ENCODE measurements around the gene FOXR1. TPM values are rescaled to one million over a fixed set of nuclear protein-coding genes. Genes with fewer than 3 reads are reported as not detected.
"Not testable (repeated sequence)": the region's sequence is repeated elsewhere in the genome, so short reads cannot be mapped to it uniquely, and the experiment has no call there.

The FOXR1 gene
- total RNA-seq, 2 donors from 2014 or later, result not detected

DNA sequence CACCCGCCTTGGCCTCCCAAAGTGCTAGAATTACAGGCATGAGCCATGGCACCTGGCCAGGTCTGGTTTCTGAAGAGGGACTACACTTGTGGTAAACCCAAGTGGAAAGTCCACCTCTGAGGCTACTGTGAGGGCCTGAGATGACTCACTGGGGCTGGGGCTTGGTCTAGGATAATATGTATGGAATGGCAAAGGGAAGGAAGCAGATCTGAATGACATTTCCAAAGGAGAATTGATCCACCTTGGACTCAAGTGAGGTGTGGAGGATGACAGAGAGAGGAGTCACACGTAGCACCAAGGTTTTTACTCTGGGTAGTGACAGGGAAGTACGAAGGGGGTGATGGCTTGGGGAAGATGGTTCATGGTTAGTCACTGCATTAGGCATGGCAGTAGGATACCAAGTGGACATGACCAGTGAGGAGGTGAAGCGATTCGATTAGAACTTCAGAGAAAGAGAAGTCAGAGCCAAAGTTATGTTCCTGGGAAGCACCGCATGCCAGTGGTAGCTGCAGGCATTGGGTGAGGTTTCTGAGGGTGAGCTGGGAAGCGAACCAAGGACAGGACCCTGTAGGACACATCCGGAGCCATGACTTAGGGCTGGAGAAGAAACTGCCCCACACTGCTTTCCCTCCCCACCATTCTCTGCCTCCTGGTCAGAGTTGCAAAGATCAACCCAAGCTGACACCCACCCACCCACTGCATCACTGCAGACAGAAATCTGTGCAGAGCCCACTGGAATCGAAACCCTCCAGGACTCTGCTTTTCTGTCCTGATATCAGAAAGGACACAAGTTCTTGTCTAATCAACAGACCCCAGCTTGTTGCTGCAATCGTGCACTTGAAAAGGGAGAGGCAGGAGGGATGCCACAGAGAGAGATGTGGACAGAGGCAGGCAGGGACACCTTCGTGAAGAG, 32.8 kb upstream of the FOXR1 start:
- Mint-ChIP-seq H3K9me3 (no peaks in the 10 kb centered on the region), H3K27ac (peak overlapping the region; percentile 31 to 70), H3K36me3 (no peaks in the 10 kb centered on the region)
- DNase-seq (ENCODE audit: low spot score in 2 of 2) (no peak), ATAC-seq (peak in 1 of 2 donors; percentile 54)

DNA sequence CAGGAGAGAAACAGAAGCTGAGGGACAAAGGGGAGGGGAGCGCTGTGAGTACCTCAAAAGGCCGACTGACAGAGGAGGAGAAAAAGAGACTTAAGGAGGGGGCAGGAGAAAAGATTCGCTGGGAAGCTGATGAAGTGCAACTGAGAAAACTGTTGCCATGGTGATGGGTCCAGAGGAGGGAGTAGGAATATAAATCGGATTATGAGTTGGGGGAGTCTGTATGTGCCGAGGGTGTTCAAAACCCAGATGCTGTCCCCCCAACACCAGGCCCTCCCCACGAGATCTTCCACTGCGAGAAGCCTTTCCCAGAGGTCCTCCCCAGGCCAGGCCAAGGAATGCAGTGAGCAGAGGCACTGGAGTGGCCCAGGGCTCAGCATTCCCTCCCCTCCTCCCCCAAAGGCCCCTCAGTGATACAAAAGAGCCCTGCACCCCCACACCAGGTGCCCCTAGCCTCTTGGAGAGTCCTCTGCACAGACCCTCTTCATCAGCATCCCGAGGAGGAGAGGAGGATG, 32.1 kb upstream of the FOXR1 start:
- H3K9me3 Mint-ChIP-seq, result no peaks in the 10 kb centered on the region
- ATAC-seq (no peak), DNase-seq (ENCODE audit: low spot score in 2 of 2) (no peak)
- H3K27ac Mint-ChIP-seq, result peak overlapping the region in 1 of 2 donors; percentile 31
- H3K36me3 Mint-ChIP-seq, result no peaks in the 10 kb centered on the region

DNA sequence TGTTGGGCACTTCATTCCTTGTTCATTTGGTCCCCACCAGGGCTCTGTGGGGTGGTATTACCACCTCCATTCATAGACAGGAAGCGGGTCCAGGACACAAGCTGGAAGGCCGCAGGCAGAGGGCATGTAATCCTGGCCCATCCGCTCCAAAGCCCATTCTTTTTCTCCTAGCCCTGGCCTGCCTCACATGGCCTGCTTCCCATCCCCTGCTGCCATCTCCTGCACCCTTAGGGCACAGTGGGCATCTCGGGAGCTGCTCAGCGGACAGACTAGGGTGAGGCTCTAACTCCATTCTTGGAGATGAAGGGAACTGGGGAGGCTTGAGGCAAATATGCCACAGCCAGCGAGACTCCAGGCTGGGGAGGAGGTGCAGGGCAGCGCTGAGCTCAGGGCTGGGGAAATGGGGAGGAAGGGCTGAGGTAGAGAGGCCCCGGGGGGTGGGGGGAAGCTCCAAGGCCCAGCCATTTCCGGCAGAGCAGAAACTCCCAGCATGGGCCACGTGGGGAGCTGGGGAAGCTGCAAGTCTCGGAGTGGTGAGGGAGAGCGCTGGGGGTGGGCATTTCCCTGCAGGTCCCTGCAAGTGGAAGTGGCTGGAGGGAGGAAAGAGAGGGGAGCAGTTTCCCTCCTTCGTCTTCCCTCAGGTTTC, 31.5 kb upstream of the FOXR1 start:
- H3K27ac Mint-ChIP-seq, result peak overlapping the region; percentile 54 to 87
- no peaks in the 10 kb centered on the region for H3K36me3 Mint-ChIP-seq
- no peaks in the 10 kb centered on the region for H3K9me3 Mint-ChIP-seq
- DNase-seq (ENCODE audit: low spot score in 2 of 2) (no peak), ATAC-seq (peak; percentile 86 to 87)

DNA sequence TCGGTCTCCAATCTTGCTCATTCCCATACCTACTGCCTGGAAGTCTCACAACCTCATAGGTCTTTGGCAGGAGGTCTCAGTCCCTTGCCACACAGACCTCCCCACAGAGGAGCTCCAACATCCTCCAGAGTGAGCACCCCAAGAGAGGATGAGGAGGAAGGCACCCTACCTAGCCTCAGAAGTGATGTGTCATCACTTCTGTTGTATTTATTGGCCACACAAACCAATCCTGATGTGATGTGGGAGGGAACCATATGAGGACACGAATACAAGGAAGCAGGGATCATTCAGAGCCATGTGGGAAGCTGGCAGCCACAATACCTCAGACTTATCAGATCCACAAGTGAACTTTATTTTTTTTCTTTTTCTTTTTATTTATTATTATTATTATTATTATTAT, 24.5 kb upstream of the FOXR1 start:
- Mint-ChIP-seq H3K27ac (no peak overlapping the region), H3K36me3 (no peaks in the 10 kb centered on the region), H3K9me3 (no peaks in the 10 kb centered on the region)
- ATAC-seq (no peak), DNase-seq (ENCODE audit: low spot score in 2 of 2) (no peak)

DNA sequence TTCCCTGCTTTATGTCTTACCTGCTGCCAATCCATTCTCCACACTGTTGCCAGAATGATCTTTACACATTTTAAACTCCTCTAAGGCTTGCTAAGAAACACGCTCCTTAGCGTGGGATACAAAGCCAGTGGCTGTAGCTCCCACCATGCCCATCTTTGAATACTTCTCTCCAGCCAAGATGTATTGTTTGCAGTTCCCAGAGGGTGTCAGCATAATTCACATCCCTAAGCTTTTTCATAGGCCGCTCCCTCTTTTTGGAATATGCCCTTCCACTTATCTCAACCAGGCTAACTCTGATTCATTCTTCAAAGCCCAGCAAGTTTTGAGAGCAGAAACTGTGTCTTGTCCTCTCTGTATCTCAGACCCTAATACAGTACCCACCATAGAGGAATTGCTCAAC, 23.6 kb upstream of the FOXR1 start:
- H3K36me3 Mint-ChIP-seq, result no peaks in the 10 kb centered on the region
- no peak overlapping the region for H3K27ac Mint-ChIP-seq

DNA sequence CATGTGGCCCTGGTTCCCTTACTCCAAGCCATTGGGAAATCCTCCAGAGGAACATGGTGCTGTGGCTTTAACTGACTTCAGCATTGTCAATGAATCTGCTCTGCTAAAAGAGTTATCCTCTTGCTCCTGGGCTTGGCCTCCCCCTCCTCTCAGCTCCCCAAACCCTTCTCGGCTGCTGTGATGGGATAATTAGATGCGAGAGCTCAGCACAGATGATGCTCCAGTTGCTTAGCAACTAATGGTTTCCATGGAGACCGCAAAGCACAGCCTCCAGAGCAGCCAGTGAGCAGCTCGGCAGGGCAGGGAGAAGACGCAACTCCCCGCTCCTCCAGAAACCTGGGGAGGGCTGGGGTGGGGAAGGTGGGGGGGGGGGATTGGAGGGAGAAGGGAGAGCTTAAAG, 18.3 kb upstream of the FOXR1 start:
- Mint-ChIP-seq H3K36me3 (no peaks in the 10 kb centered on the region), H3K9me3 (no peaks in the 10 kb centered on the region), H3K27ac (no peak overlapping the region)
- DNase-seq (ENCODE audit: low spot score in 2 of 2) (no peak), ATAC-seq (no peak)

More for the DNA sequence above, 23.6 kb upstream of the FOXR1 start:
- no peaks in the 10 kb centered on the region for H3K9me3 Mint-ChIP-seq
- DNase-seq (ENCODE audit: low spot score in 2 of 2), result no peak
- no peak for ATAC-seq

DNA sequence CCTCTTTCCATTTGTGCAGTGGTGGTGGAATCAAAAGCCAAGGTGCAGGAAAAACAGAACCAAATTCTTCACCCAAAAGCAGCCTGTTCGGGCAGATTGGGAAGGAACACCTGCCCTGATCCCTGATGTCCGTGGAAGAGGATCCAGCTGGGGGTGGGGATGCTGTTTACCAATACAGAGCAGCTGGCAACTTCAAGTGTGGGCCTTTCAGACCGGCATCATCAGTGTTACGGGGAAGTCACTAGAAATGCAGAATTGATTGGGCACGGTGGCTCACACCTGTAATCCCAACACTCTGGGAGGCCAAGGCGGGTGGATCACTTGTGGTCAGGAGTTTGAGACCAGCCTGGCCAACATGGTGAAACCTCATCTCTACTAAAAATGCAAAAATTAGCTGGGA, 17.6 kb upstream of the FOXR1 start:
- DNase-seq (ENCODE audit: low spot score in 2 of 2); ATAC-seq; H3K27ac Mint-ChIP-seq; H3K9me3 Mint-ChIP-seq; H3K36me3 Mint-ChIP-seq: not testable (repeated sequence)

DNA sequence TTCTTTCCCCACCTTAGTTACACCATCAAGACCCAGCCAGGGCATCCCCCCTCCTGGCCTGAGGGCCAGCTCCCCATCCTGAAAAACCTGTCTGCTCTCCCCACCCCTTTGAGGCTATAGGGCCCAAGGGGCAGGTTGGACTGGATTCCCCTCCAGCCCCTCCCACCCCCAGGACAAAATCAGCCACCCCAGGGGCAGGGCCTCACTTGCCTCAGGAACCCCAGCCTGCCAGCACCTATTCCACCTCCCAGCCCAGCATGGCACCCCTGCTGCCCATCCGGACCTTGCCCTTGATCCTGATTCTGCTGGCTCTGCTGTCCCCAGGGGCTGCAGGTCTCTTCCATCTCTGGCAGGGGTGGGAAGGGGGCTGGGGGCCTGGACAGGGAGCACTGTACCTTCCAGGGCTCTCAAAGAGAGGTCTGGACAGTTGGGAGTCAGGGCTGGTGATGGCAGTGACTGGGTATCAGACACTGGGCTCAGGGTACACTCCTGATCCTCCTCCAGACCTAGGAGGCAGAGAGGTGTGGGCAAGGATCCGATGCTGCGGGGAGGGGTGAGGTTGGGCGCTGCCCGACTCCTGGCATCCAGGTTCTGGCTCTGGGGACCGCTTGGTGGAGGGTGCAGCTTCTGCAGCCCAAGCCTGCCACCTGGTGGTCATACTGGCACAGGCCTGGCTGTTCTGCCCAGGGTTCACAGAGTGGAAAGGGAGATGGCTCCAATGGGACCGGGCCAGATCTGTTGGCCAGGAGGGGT, 15.3 kb upstream of the FOXR1 start, which contains the start of gene UPK2:
UPK2 (plus strand) TSS at position 205 of the 753 bp plus-strand sequence; CDS start at position 258, 53 bp downstream.
- peak; percentile 100 for ATAC-seq
- H3K36me3 Mint-ChIP-seq, result no peaks in the 10 kb centered on the region
- peak; percentile 87 to 94 for DNase-seq (ENCODE audit: low spot score in 2 of 2)
- no peak within 1 kb of the TSS for H3K27ac Mint-ChIP-seq
- H3K9me3 Mint-ChIP-seq, result no peaks in the 10 kb centered on the region

DNA sequence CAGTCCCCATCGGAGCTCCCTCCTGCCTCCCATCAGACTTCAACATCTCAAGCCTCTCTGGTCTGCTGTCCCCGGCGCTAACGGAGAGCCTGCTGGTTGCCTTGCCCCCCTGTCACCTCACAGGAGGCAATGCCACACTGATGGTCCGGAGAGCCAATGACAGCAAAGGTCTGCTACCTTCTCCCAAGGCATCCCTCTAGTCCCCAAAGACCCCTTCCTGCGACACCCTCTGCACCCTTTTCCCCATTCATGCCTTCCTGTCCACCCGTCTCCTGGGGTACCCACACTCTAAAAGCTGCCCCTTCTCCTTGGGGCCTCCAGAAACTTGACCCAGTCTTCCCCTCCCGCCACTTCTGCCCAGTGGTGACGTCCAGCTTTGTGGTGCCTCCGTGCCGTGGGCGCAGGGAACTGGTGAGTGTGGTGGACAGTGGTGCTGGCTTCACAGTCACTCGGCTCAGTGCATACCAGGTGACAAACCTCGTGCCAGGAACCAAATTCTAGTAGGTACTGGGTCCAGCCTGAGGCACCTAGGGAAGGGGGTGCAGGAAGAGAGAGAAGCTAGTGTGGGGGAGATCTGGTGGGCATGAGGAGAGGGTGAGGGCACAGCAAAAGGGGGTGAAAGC, 14.6 kb upstream of the FOXR1 start:
- Mint-ChIP-seq H3K36me3 (no peaks in the 10 kb centered on the region), H3K27ac (no peak overlapping the region), H3K9me3 (no peaks in the 10 kb centered on the region)
- ATAC-seq (no peak), DNase-seq (ENCODE audit: low spot score in 2 of 2) (no peak)

DNA sequence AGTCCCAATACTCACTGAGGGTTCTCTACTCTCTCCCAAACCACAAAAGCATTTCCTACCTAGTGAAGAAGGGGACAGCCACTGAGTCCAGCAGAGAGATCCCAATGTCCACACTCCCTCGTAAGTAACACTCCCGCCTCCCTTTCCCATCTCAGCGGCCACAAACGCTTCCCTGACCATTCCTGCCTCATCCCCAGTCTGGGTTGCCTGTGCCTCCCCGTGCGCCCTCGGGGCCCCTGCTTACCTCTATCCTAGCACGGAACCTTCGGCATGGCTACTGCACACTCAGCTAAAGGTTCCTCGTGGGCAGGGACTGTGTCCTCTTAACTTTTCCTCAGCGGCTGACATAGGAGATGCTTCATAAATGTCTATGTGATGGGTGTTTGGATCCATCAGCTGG, 14.0 kb upstream of the FOXR1 start:
- H3K27ac Mint-ChIP-seq, result no peak overlapping the region
- no peaks in the 10 kb centered on the region for H3K9me3 Mint-ChIP-seq
- no peaks in the 10 kb centered on the region for H3K36me3 Mint-ChIP-seq
- no peak for DNase-seq (ENCODE audit: low spot score in 2 of 2)
- no peak for ATAC-seq

DNA sequence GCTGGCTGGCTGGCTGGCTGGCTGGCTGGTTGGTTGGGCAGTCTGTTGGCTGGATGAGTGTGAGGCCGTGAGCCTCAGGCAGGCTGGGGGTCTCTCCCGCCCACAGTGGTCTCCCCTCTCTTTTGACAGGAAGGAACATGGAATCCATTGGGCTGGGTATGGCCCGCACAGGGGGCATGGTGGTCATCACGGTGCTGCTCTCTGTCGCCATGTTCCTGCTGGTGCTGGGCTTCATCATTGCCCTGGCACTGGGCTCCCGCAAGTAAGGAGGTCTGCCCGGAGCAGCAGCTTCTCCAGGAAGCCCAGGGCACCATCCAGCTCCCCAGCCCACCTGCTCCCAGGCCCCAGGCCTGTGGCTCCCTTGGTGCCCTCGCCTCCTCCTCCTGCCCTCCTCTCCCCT, 13.6 kb upstream of the FOXR1 start:
- no peak overlapping the region for H3K27ac Mint-ChIP-seq
- H3K36me3 Mint-ChIP-seq, result no peaks in the 10 kb centered on the region
- no peak for ATAC-seq
- DNase-seq (ENCODE audit: low spot score in 2 of 2), result no peak
- no peaks in the 10 kb centered on the region for H3K9me3 Mint-ChIP-seq

DNA sequence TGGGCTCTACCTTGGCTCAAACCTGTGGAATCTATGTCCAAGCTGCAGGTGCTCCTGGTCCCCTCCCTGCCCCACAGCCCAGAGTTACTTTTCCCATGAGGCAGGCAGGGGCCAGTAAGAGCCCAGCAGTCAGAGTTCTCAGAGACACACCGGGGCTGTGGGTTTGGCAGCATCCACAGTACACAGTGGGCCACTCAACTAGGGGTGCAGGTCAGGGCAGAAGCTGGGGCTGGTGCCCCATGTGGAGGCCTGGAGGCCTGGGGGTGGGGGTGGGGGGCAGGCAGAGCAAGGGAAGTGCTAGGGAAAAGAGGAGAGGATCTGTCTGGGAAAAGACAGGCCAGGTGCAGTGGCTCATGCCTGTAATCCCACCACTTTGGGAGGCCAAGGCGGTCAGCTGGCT, 13.0 kb upstream of the FOXR1 start:
- H3K9me3 Mint-ChIP-seq, result no peaks in the 10 kb centered on the region
- DNase-seq (ENCODE audit: low spot score in 2 of 2) (no peak), ATAC-seq (no peak)
- H3K27ac Mint-ChIP-seq, result no peak overlapping the region
- no peaks in the 10 kb centered on the region for H3K36me3 Mint-ChIP-seq

DNA sequence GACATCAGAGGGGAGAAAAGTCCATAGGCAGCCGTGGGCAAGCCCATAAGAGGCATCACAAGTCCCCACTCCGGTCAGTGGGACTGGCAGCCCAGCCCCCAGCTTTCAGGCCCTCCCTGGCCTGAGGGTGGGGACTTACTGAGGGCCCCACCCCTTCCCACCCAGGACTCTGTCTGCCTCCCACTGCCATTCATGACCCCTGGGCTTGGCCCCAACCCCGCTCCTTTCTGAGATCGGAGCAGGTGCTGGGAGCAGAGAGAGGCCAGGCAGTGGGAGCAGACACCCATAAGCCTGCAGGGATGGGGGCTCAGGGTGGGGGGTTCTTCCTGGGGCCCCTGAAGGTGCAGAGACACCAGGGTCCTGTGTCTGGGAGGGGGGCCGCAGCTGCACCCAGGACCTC, 10.4 kb upstream of the FOXR1 start:
- Mint-ChIP-seq H3K36me3 (no peaks in the 10 kb centered on the region), H3K9me3 (no peaks in the 10 kb centered on the region), H3K27ac (peak overlapping the region in 1 of 2 donors; percentile 47)
- ATAC-seq, result no peak
- no peak for DNase-seq (ENCODE audit: low spot score in 2 of 2)

DNA sequence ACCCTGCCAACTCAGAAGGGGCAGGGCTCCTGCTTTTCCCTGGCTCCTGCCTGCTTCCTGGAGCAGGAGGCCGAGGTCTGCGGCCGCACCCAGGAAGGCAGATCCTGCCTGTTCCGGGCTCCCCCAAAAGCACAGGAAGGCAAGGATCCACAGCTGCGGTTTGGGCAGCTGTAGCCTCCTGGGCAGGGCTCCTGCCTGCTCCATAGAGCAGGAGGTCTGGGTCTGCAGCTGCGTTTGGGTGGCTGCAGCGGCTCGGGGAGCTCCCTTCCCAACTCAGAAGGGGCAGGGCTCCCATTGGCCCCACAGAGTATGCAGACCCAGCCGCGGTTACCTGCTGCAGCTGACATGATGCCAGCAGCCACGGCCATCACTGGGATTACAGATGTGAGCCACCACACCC, 10.0 kb upstream of the FOXR1 start:
- Mint-ChIP-seq H3K9me3 (no peaks in the 10 kb centered on the region), H3K36me3 (no peaks in the 10 kb centered on the region), H3K27ac (no peak overlapping the region)
- ATAC-seq, result no peak
- no peak for DNase-seq (ENCODE audit: low spot score in 2 of 2)

DNA sequence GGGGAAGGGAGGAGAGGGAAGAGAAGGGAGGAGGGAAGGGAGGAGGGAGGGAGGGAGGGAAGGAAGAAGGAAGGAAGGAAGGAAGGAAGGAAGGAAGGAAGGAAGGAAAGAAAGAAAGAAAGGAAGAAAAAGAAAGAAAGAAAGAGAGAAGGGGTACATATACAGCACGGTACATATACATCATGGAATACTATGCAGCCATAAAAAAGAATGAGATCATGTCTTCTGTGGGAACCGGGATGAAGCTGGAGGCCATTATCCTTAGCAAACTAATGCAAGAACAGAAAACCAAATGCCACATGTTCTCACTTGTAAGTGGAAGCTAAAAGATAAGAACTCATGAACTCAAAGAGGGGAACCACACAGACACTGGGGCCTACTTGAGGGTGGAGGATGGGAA, 2.1 kb upstream of the FOXR1 start:
- not testable (repeated sequence) for H3K9me3 Mint-ChIP-seq; H3K27ac Mint-ChIP-seq; DNase-seq (ENCODE audit: low spot score in 2 of 2); ATAC-seq; H3K36me3 Mint-ChIP-seq

DNA sequence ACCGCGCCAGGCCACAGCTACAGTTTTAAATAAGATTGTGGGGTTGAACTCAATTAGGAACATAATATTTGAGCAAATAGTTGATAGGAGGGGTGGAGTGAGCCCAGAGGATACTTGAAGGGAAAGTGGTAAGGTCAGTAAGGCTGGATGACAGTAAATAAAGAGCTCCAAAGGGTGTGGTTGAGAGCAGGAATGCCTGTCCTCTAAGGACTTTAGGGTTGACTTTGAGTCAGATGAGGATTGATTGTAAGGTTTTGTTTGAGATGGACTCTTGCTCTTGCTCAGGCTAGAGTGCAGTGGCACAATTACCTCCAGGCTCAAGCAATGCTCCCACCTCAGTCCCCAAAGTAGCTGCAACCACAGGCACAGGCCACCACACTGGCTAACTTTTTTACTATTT, 2.4 kb downstream of the FOXR1 start:
- Mint-ChIP-seq H3K36me3 (no peaks in the 10 kb centered on the region), H3K27ac (no peak overlapping the region), H3K9me3 (no peaks in the 10 kb centered on the region)
- ATAC-seq (no peak), DNase-seq (ENCODE audit: low spot score in 2 of 2) (no peak)
